LNCaP clone FGC (cell line): Measurements from ENCODE around the gene SPPL2A.
"Not testable (repeated sequence)": the region's sequence is repeated elsewhere in the genome, so short reads cannot be mapped to it uniquely, and the experiment has no call there.

Experiments
- DNase-seq: peaks from one replicate; pipeline ENCODE4 v3.0.0-alpha.2; 2011; ENCODE audit warnings: low read depth
- H3K4me3 ChIP-seq: 2 replicates; pipeline ENCODE4 v1.5.1; 2011; ENCODE audit warnings: mild to moderate bottlenecking, low read depth, low read length, control low read depth
- TF ChIP-seq, protein P1 (sequence below): IDR thresholded peaks from 2 replicates; pipeline ENCODE4 v1.5.1; 2012; ENCODE audit warnings: mild to moderate bottlenecking; ENCODE audit not compliant: control insufficient read depth, insufficient read depth; ENCODE audit errors: extremely low read depth

Gene SPPL2A, protein sequence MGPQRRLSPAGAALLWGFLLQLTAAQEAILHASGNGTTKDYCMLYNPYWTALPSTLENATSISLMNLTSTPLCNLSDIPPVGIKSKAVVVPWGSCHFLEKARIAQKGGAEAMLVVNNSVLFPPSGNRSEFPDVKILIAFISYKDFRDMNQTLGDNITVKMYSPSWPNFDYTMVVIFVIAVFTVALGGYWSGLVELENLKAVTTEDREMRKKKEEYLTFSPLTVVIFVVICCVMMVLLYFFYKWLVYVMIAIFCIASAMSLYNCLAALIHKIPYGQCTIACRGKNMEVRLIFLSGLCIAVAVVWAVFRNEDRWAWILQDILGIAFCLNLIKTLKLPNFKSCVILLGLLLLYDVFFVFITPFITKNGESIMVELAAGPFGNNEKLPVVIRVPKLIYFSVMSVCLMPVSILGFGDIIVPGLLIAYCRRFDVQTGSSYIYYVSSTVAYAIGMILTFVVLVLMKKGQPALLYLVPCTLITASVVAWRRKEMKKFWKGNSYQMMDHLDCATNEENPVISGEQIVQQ

DNA sequence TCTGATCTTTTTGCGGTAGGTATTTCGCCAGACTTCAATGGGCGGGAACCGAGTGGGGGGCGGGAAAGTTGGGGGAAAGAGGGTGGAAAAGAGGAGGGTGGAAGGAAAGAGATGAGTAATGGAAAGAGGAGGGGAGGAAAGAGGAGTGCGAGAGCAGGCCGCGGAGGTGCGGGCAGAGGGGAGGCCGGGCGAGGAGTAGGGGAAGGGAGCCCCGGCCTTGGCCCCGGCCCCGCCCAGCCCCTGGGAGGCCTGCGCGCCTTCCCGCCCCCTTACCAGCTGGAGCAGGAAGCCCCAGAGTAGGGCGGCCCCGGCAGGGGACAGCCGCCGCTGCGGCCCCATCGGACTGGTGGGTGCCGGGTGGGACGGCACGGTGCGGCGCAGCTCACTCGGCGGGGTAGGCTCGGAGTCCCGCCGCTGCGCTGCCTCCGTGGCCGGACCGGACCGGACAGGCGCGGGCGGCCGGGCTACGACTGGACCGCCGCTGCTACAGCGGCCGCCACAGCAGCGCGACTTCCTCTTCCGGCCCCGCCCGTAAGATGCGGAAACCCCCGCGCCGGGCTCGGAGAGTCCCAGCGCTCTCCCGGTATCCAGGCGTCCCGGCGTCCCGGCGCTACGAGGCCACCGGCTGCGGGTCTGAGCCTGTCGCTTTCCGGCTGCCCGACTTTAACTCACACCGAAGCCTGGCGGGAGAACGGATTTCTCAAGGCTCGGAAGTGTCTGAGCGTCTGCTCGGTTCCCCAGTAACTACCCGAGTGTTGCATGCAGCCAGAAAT, at the start of gene SPPL2A:
TSS of gene SPPL2A (minus strand) at position 512 of the 773 bp plus-strand sequence. CDS start at position 339, 173 bp downstream.
- DNase-seq: no peak
- H3K4me3 ChIP-seq: peak within 1 kb of the TSS; percentile 69
- TF ChIP-seq, protein P1, sequence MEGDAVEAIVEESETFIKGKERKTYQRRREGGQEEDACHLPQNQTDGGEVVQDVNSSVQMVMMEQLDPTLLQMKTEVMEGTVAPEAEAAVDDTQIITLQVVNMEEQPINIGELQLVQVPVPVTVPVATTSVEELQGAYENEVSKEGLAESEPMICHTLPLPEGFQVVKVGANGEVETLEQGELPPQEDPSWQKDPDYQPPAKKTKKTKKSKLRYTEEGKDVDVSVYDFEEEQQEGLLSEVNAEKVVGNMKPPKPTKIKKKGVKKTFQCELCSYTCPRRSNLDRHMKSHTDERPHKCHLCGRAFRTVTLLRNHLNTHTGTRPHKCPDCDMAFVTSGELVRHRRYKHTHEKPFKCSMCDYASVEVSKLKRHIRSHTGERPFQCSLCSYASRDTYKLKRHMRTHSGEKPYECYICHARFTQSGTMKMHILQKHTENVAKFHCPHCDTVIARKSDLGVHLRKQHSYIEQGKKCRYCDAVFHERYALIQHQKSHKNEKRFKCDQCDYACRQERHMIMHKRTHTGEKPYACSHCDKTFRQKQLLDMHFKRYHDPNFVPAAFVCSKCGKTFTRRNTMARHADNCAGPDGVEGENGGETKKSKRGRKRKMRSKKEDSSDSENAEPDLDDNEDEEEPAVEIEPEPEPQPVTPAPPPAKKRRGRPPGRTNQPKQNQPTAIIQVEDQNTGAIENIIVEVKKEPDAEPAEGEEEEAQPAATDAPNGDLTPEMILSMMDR: no peak

DNA sequence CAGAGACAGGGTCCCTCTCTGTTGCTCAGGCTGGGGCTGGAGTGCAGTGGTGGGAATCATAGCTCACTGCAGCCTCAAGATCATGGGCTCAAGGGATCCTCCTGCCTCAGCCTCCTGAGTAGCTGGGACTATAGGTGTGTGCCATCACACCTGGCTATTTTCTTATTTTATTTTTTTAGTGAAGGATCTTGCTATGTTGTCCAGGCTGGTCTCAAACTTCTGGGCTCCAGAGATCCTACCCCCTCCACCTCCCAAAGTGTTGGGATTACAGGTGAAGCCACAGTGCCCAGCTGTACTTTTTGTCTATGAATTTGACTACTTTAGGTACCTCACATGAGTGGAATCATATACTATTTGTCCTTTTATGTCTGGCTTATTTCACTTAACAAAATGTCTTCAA, 49.1 kb upstream of the SPPL2A start:
- no peak for DNase-seq
- TF ChIP-seq, protein P1: no peak
- no peak overlapping the region for H3K4me3 ChIP-seq

DNA sequence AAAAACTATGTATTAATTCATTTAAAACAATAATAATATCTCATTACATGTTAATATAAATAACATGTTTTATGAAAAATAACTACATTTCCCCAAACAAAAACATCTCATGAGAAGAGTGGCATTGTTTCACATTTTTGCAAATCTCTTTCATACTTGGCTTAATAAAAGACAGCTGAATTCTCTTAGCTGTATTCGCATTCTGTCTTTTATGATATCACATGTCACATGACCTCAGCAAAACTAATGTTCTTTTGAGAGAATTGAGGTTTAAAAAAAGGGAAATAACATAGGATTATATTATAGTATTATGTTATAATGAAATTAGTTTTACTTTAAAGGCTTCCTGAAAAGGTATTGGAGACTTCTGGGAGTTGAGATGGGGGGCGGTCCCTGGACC, 48.4 kb upstream of the SPPL2A start:
- DNase-seq: no peak
- TF ChIP-seq, protein P1: no peak
- no peak overlapping the region for H3K4me3 ChIP-seq

DNA sequence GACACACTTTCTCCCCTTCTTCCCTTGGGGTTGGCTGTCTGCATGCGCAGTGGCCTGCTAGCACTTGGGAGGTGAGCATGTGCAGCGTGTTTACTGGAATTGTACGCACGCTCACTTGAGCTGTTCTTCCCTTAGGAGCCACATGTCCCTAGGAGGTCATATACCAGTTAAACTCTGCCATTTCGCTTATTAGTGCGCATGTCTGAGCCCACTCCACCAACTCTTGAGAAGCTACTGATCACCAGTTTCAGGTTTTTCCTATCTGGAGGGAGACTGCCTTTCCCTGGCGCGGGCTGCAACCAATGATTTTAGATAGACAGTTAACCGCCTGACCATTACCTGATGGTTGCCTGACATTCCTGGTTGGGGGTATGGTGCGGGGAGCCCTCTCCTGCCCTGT, 47.6 kb upstream of the SPPL2A start:
- TF ChIP-seq, protein P1: no peak
- H3K4me3 ChIP-seq: no peak overlapping the region
- DNase-seq: no peak

DNA sequence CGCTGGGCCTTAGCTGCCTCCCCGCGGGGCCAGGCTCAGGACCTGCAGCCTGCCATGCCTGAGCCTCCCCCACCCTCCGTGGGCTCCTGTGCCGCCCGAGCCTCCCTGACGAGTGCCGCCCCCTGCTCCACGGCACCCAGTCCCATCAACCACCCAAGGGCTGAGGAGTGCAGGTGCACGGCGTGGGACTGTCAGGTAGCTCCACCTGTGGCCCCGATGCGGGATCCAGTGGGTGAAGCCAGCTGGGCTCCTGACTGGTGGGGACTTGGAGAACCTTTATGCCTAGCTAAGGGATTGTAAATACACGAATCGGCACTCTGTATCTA, 46.6 kb upstream of the SPPL2A start:
- not testable (repeated sequence) for DNase-seq, H3K4me3 ChIP-seq

DNA sequence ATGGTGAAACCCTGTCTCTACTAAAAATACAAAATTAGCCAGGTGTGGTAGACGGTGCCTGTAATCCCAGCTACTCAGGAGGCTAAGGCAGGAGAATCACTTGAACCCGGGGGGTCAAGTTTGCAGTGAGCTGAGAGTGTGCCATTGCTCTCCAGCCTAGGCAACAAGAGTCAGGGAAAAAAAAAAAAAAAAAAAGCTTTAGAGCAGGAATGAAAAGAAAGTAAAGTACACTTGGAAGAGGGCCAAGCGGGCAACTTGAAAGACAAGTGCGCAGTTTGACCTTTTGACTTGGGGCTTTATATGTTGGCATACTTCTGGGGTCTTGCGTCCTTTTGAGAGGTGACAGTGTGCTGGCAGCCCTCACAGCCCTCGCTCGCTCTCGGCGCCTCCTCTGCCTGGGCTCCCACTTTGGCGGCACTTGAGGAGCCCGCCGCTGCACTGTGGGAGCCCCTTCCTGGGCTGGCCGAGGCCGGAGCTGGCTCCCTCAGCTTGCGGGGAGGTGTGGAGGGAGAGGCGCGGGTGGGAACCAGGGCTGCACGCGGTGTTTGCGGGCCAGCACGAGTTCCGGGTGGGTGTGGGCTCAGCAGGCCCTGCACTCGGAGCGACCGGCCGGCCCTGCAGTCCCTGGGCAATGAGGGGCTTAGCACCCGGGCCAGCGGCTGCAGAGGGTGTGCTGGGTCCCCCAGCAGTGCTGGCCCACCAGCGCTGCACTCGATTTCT, 46.1 kb upstream of the SPPL2A start:
- H3K4me3 ChIP-seq: not testable (repeated sequence)

DNA sequence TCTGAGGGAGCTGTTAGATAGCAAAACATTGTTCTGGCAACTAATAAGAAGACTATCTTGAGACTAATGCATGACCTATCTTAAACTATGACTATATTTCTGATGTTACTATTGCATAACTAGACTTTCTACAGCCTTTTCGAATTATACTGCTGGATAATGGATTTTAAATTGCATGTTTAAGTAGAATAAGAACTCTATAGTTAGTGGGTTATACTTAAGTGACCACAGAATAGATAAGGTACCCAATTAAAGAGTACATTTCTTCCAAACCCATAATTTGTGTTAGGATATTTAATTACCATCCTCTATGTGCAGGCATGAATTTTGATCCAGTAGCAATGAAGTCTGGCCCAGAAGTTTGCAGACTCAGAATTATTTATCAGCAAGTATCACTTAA, 44.6 kb upstream of the SPPL2A start:
- DNase-seq: no peak
- TF ChIP-seq, protein P1: no peak
- no peak overlapping the region for H3K4me3 ChIP-seq

More for the DNA sequence above, 46.1 kb upstream of the SPPL2A start:
- DNase-seq: not testable (repeated sequence)
